DMS 273 (cell line): ENCODE data around the gene PCGF3.

Experiments
- DNase-seq: peaks from one replicate; lab custom pipeline; 2025; ENCODE audit not compliant: unreplicated experiment; lab: John Stamatoyannopoulos, UW

The PCGF3 gene

GRCh38 chr4:705278-706082 is at the start of gene PCGF3:
PCGF3 (plus strand) TSS chr4:705832; CDS start chr4:733681, 27,849 bp downstream.
- DNase-seq, result peak; percentile 95

- no peak for DNase-seq
Observed at GRCh38 chr4:656436-657337, 48.9 kb upstream of the PCGF3 start.

GRCh38 chr4:657338-657833 is 48.2 kb upstream of the PCGF3 start:
- DNase-seq, result no peak

GRCh38 chr4:657834-658667 is 47.6 kb upstream of the PCGF3 start:
- DNase-seq, result no peak

- DNase-seq, result no peak
Observed at GRCh38 chr4:658681-659667, 46.7 kb upstream of the PCGF3 start.

GRCh38 chr4:659851-660250 is 45.8 kb upstream of the PCGF3 start:
- no peak for DNase-seq

GRCh38 chr4:660401-660800 is 45.2 kb upstream of the PCGF3 start:
- DNase-seq, result no peak

GRCh38 chr4:661231-661630 is 44.4 kb upstream of the PCGF3 start:
- no peak for DNase-seq

- no peak for DNase-seq
Observed at GRCh38 chr4:661881-662761, 43.5 kb upstream of the PCGF3 start.

GRCh38 chr4:663046-663437 is 42.6 kb upstream of the PCGF3 start:
- DNase-seq, result no peak

GRCh38 chr4:663438-664428 is 41.9 kb upstream of the PCGF3 start:
- peak; percentile 80 for DNase-seq

- no peak for DNase-seq
Observed at GRCh38 chr4:664713-665231, 40.9 kb upstream of the PCGF3 start.

GRCh38 chr4:665381-665750 is 40.3 kb upstream of the PCGF3 start:
- no peak for DNase-seq

- no peak for DNase-seq
Observed at GRCh38 chr4:665751-666435, 39.7 kb upstream of the PCGF3 start.

- no peak for DNase-seq
Observed at GRCh38 chr4:666436-666810, 39.2 kb upstream of the PCGF3 start.

GRCh38 chr4:666822-667544 is 38.6 kb upstream of the PCGF3 start:
- DNase-seq, result peak; percentile 78
